C4-2B (cell line): Measurements from ENCODE around the gene EPS8L1.
"Not testable (repeated sequence)": the region's sequence is repeated elsewhere in the genome, so short reads cannot be mapped to it uniquely, and the experiment has no call there.

Experiments used
- CTCF ChIP-seq: fragments of 450-650 bp; conservative IDR thresholded peaks from 2 replicates; pipeline ENCODE4 v1.5.1; 2017; ENCODE audit warnings: mild to moderate bottlenecking
- ZFX ChIP-seq: fragments of 450-650 bp; IDR thresholded peaks from 2 replicates; pipeline ENCODE4 v1.6.1; 2017

DNA sequence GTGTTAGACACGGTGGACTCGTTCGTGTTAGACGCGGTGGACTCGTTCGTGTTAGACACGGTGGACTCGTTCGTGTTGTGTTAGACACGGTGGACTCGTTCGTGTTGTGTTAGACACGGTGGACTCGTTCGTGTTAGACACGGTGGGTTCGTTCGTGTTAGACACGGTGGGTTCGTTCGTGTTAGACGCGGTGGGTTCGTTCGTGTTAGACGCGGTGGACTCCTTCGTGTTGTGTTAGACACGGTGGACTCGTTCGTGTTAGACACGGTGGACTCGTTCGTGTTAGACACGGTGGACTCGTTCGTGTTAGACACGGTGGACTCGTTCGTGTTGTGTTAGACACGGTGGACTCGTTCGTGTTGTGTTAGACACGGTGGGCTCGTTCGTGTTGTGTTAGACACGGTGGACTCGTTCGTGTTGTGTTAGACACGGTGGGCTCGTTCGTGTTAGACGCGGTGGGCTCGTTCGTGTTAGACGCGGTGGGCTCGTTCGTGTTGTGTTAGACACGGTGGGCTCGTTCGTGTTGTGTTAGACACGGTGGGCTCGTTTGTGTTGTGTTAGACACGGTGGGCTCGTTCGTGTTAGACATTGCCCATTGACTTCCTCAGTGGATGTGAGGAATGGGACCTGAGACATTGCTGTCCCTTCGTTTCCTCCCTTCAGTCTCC, 42.6 kb upstream of the EPS8L1 start:
- TF ChIP-seq CTCF, ZFX: not testable (repeated sequence)
